Naive B cell (primary cell): ENCODE data around the gene GMPR. TPM values are rescaled to one million over a fixed set of nuclear protein-coding genes. Genes with fewer than 3 reads are reported as not detected.
"Not testable (repeated sequence)": the region's sequence is repeated elsewhere in the genome, so short reads cannot be mapped to it uniquely, and the experiment has no call there.

Experiments used
- ATAC-seq, 2 donors: fragments of 150-1000 bp; cut with Tn5 transposase; 2 replicates each; pipeline ENCODE4 v1.10.0; 2021; ENCODE audit warnings: low read depth in 2 of 2, mild to moderate bottlenecking in 2 of 2, moderate library complexity in 2 of 2
- DNase-seq: peaks from one replicate; pipeline ENCODE4 v3.0.0; 2022
- H3K27ac Mint-ChIP-seq, 6 donors: one replicate each; pipeline ENCODE4 v1.8.0; 2020 to 2022; ENCODE audit warnings: mild to moderate bottlenecking in 6 of 6, mixed read lengths in 6 of 6, moderate library complexity in 5 of 6, inconsistent platforms in 2 of 6
- H3K27me3 Mint-ChIP-seq, 3 donors: one replicate each; pipeline ENCODE4 v1.8.0; 2021 to 2022; ENCODE audit warnings: mixed read lengths in 3 of 3, mild to moderate bottlenecking in 1 of 3
- H3K36me3 Mint-ChIP-seq, 2 donors: one replicate each; pipeline ENCODE4 v1.8.0; 2020 to 2022; ENCODE audit warnings: mixed read lengths in 2 of 2, inconsistent platforms in 1 of 2, mild to moderate bottlenecking in 1 of 2
- H3K4me1 Mint-ChIP-seq, 3 donors: one replicate each; pipeline ENCODE4 v1.8.0; 2020 to 2022; ENCODE audit warnings: mixed read lengths in 3 of 3, inconsistent platforms in 1 of 3, mild to moderate bottlenecking in 1 of 3, moderate library complexity in 1 of 3
- H3K4me3 Mint-ChIP-seq, 8 donors: one replicate each; pipeline ENCODE4 v1.8.0; 2020 to 2022; ENCODE audit warnings: mild to moderate bottlenecking in 8 of 8, mixed read lengths in 8 of 8, moderate library complexity in 8 of 8, inconsistent platforms in 2 of 8
- H3K9me3 Mint-ChIP-seq, 7 donors: one replicate each; pipeline ENCODE4 v1.8.0; 2020 to 2022; ENCODE audit warnings: mixed read lengths in 7 of 7, mild to moderate bottlenecking in 5 of 7, inconsistent platforms in 2 of 7, moderate library complexity in 1 of 7
- polyA plus RNA-seq, 6 donors: library from polyadenylated mRNA; unstranded; fragments of 300-500 nt; fragmentation: Illumina TruSeq; gene quantifications; one replicate each; pipeline ENCODE4 v1.2.3, GENCODE V29; 2021; ENCODE audit warnings: low read depth in 6 of 6

The GMPR gene
- polyA plus RNA-seq, 6 donors from 2014 or later: 0.88 to 5.2 (median 1.1) TPM; not detected in 1

- Mint-ChIP-seq H3K4me3 (no peak overlapping the region), H3K4me1 (peaks cover 16 to 26% (median 17%) of the 10 kb centered on the region in 3 donors), H3K27ac (no peak overlapping the region), H3K36me3 (no peaks in the 10 kb centered on the region), H3K9me3 (no peaks in the 10 kb centered on the region), H3K27me3 (peaks cover 17 to 26% (median 24%) of the 10 kb centered on the region in 3 donors)
- ATAC-seq: no peak
- no peak for DNase-seq
These were observed 29.4 kb upstream of the GMPR start for GRCh38 chr6:16208989-16209388.

GRCh38 chr6:16209539-16209938, 28.8 kb upstream of the GMPR start:
- Mint-ChIP-seq H3K4me3 (no peak overlapping the region), H3K9me3 (no peaks in the 10 kb centered on the region), H3K4me1 (peaks cover 16 to 22% (median 17%) of the 10 kb centered on the region in 3 donors), H3K36me3 (no peaks in the 10 kb centered on the region), H3K27me3 (peaks cover 22 to 31% (median 28%) of the 10 kb centered on the region in 3 donors), H3K27ac (peak overlapping the region in 1 of 6 donors; percentile 15)
- DNase-seq (no peak), ATAC-seq (no peak)

GRCh38 chr6:16212276-16212675, 26.1 kb upstream of the GMPR start:
- H3K4me3 Mint-ChIP-seq: no peak overlapping the region
- DNase-seq (no peak), ATAC-seq (no peak)
- peaks cover 0 to 7% (median 3%) of the 10 kb centered on the region in 3 donors for H3K4me1 Mint-ChIP-seq
- no peak overlapping the region for H3K27ac Mint-ChIP-seq
- H3K27me3 Mint-ChIP-seq: peaks cover 38 to 50% (median 45%) of the 10 kb centered on the region in 3 donors
- peaks cover 0 to 2% (median 0%) of the 10 kb centered on the region in 7 donors for H3K9me3 Mint-ChIP-seq
- H3K36me3 Mint-ChIP-seq: no peaks in the 10 kb centered on the region

- no peak for ATAC-seq
- peaks cover 36 to 51% (median 42%) of the 10 kb centered on the region in 3 donors for H3K27me3 Mint-ChIP-seq
- peak overlapping the region in 2 of 8 donors; percentile 30 to 54 for H3K4me3 Mint-ChIP-seq
- peak overlapping the region in 1 of 6 donors; percentile 9 for H3K27ac Mint-ChIP-seq
- H3K36me3 Mint-ChIP-seq: no peaks in the 10 kb centered on the region
- DNase-seq: no peak
- peaks cover 0 to 7% (median 3%) of the 10 kb centered on the region in 3 donors for H3K4me1 Mint-ChIP-seq
- peaks cover 0 to 2% (median 0%) of the 10 kb centered on the region in 7 donors for H3K9me3 Mint-ChIP-seq
These were observed 21.8 kb upstream of the GMPR start for GRCh38 chr6:16216501-16217155.

- Mint-ChIP-seq H3K27me3 (peaks cover 36 to 47% (median 38%) of the 10 kb centered on the region in 3 donors), H3K4me3 (peak overlapping the region in 1 of 8 donors; percentile 30), H3K9me3 (peaks cover 0 to 2% (median 0%) of the 10 kb centered on the region in 7 donors), H3K27ac (no peak overlapping the region), H3K36me3 (no peaks in the 10 kb centered on the region), H3K4me1 (peaks cover 0 to 7% (median 3%) of the 10 kb centered on the region in 3 donors)
- DNase-seq: no peak
- no peak for ATAC-seq
These were observed 21.1 kb upstream of the GMPR start for GRCh38 chr6:16217156-16217721.

- Mint-ChIP-seq H3K4me3 (no peak overlapping the region), H3K36me3 (no peaks in the 10 kb centered on the region), H3K27ac (no peak overlapping the region), H3K9me3 (peaks cover 0 to 5% (median 2%) of the 10 kb centered on the region in 7 donors), H3K4me1 (peaks cover 0 to 6% (median 0%) of the 10 kb centered on the region in 3 donors), H3K27me3 (peaks cover 8 to 42% (median 24%) of the 10 kb centered on the region in 3 donors)
- no peak for DNase-seq
- no peak for ATAC-seq
These were observed 15.6 kb upstream of the GMPR start for GRCh38 chr6:16222826-16223225.

GRCh38 chr6:16223362-16223761, 15.0 kb upstream of the GMPR start:
- DNase-seq (no peak), ATAC-seq (no peak)
- Mint-ChIP-seq H3K4me1 (peaks cover 0 to 6% (median 0%) of the 10 kb centered on the region in 3 donors), H3K27me3 (peaks cover 8 to 37% (median 24%) of the 10 kb centered on the region in 3 donors), H3K27ac (peak overlapping the region in 1 of 6 donors; percentile 81), H3K4me3 (no peak overlapping the region), H3K36me3 (no peaks in the 10 kb centered on the region), H3K9me3 (peaks cover 0 to 5% (median 2%) of the 10 kb centered on the region in 7 donors)

GRCh38 chr6:16224409-16224808, 14.0 kb upstream of the GMPR start:
- H3K27ac Mint-ChIP-seq: no peak overlapping the region
- no peaks in the 10 kb centered on the region for H3K36me3 Mint-ChIP-seq
- ATAC-seq (peak; percentile 32 to 70), DNase-seq (no peak)
- peaks cover 8 to 27% (median 14%) of the 10 kb centered on the region in 3 donors for H3K27me3 Mint-ChIP-seq
- H3K4me1 Mint-ChIP-seq: peaks cover 0 to 6% (median 0%) of the 10 kb centered on the region in 3 donors
- no peak overlapping the region for H3K4me3 Mint-ChIP-seq
- H3K9me3 Mint-ChIP-seq: peaks cover 0 to 5% (median 2%) of the 10 kb centered on the region in 7 donors

GRCh38 chr6:16225062-16225731, 13.2 kb upstream of the GMPR start:
- H3K4me1 Mint-ChIP-seq, H3K36me3 Mint-ChIP-seq, ATAC-seq: not testable (repeated sequence)

GRCh38 chr6:16226117-16227047, 12.0 kb upstream of the GMPR start:
- not testable (repeated sequence) for H3K4me3 Mint-ChIP-seq, H3K9me3 Mint-ChIP-seq, H3K36me3 Mint-ChIP-seq, DNase-seq, H3K4me1 Mint-ChIP-seq, ATAC-seq
- Mint-ChIP-seq H3K27ac (peak overlapping the region in 1 of 6 donors; percentile 35), H3K27me3 (peaks cover 8 to 27% (median 13%) of the 10 kb centered on the region in 3 donors)

More at GRCh38 chr6:16225062-16225731, 13.2 kb upstream of the GMPR start:
- not testable (repeated sequence) for H3K27ac Mint-ChIP-seq, DNase-seq, H3K9me3 Mint-ChIP-seq, H3K4me3 Mint-ChIP-seq
- H3K27me3 Mint-ChIP-seq: peaks cover 8 to 27% (median 13%) of the 10 kb centered on the region in 3 donors

- Mint-ChIP-seq H3K4me1 (peaks cover 0 to 6% (median 0%) of the 10 kb centered on the region in 3 donors), H3K27ac (no peak overlapping the region), H3K36me3 (no peaks in the 10 kb centered on the region), H3K4me3 (no peak overlapping the region), H3K27me3 (peaks cover 8 to 31% (median 13%) of the 10 kb centered on the region in 3 donors), H3K9me3 (peaks cover 0 to 5% (median 2%) of the 10 kb centered on the region in 7 donors)
- no peak for ATAC-seq
- DNase-seq: no peak
These were observed 11.3 kb upstream of the GMPR start for GRCh38 chr6:16227048-16227562.

- no peaks in the 10 kb centered on the region for H3K36me3 Mint-ChIP-seq
- H3K27ac Mint-ChIP-seq: no peak overlapping the region
- H3K4me1 Mint-ChIP-seq: peaks cover 0 to 6% (median 0%) of the 10 kb centered on the region in 3 donors
- ATAC-seq: no peak
- DNase-seq: no peak
- no peak overlapping the region for H3K4me3 Mint-ChIP-seq
- H3K27me3 Mint-ChIP-seq: peaks cover 8 to 31% (median 13%) of the 10 kb centered on the region in 3 donors
- H3K9me3 Mint-ChIP-seq: peaks cover 0 to 5% (median 2%) of the 10 kb centered on the region in 7 donors
These were observed 10.8 kb upstream of the GMPR start for GRCh38 chr6:16227605-16228004.
